Karpas-422 (cell line): ENCODE data around the gene OLFM1. TPM values are rescaled to one million over a fixed set of nuclear protein-coding genes. Genes with fewer than 3 reads are reported as not detected.
"Not testable (repeated sequence)": the region's sequence is repeated elsewhere in the genome, so short reads cannot be mapped to it uniquely, and the experiment has no call there.

Experiments
- DNase-seq: peaks from one replicate; pipeline ENCODE4 v3.0.0-alpha.2; 2015
- H2AFZ ChIP-seq: fragments of 200-600 bp; sonication (generic); 2 replicates; pipeline ENCODE4 v1.6.1; 2014; ENCODE audit warnings: antibody characterized with exemption, low read length, mixed read lengths
- H3K27ac ChIP-seq: fragments of 200-600 bp; sonication (generic); 2 replicates; pipeline ENCODE4 v1.5.1; 2014; ENCODE audit warnings: mild to moderate bottlenecking, low read length, moderate library complexity
- H3K27me3 ChIP-seq: fragments of 200-600 bp; sonication (generic); 2 replicates; pipeline ENCODE4 v1.6.1; 2014; ENCODE audit warnings: low read length, mixed read lengths
- H3K36me3 ChIP-seq: fragments of 200-600 bp; sonication (generic); 2 replicates; pipeline ENCODE4 v1.6.1; 2014; ENCODE audit warnings: low read length, mixed read lengths; ENCODE audit not compliant: insufficient read depth
- H3K4me1 ChIP-seq: fragments of 200-600 bp; sonication (generic); 2 replicates; pipeline ENCODE4 v1.6.1; 2014; ENCODE audit warnings: mild to moderate bottlenecking, low read length, mixed read lengths
- H3K4me2 ChIP-seq: fragments of 200-600 bp; sonication (generic); 2 replicates; pipeline ENCODE4 v1.6.1; 2014; ENCODE audit warnings: low read length, low read depth, mild to moderate bottlenecking; ENCODE audit not compliant: poor library complexity, severe bottlenecking
- H3K4me3 ChIP-seq: fragments of 200-600 bp; sonication (generic); 2 replicates; pipeline ENCODE4 v1.5.1; 2014; ENCODE audit warnings: mild to moderate bottlenecking, antibody characterized with exemption, low read length, mixed read lengths
- H3K79me2 ChIP-seq: fragments of 200-600 bp; sonication (generic); 2 replicates; pipeline ENCODE4 v1.6.1; 2014; ENCODE audit warnings: mild to moderate bottlenecking, low read length, mixed read lengths
- H3K9ac ChIP-seq: fragments of 200-600 bp; sonication (generic); 2 replicates; pipeline ENCODE4 v1.6.0; 2014; ENCODE audit warnings: low read length
- H3K9me2 ChIP-seq: fragments of 200-600 bp; sonication (generic), shearing (Covaris generic); replicated peaks from 2 replicates; pipeline ENCODE4 v1.6.0; 2014; ENCODE audit warnings: mild to moderate bottlenecking, low read length, moderate library complexity; ENCODE audit not compliant: insufficient read depth
- H3K9me3 ChIP-seq: fragments of 300-700, 200-600 bp; sonication (generic); 2 replicates; pipeline ENCODE4 v1.6.1; 2014; ENCODE audit warnings: low read length, mixed read lengths
- H4K20me1 ChIP-seq: fragments of 200-600 bp; sonication (generic); 2 replicates; pipeline ENCODE4 v1.6.1; 2014; ENCODE audit warnings: mild to moderate bottlenecking, antibody characterized with exemption, low read length, low read depth; ENCODE audit not compliant: insufficient read depth
- total RNA-seq: library from RNA; depleted of rRNA; stranded (reverse); fragments of >200 nt; shearing (Covaris generic); gene quantifications from 2 replicates; pipeline ENCODE4 v1.2.3, GENCODE V29; 2014; ENCODE audit warnings: low replicate concordance

The OLFM1 gene
- total RNA-seq, 1 experiment from 2014 or later, result not detected

DNA sequence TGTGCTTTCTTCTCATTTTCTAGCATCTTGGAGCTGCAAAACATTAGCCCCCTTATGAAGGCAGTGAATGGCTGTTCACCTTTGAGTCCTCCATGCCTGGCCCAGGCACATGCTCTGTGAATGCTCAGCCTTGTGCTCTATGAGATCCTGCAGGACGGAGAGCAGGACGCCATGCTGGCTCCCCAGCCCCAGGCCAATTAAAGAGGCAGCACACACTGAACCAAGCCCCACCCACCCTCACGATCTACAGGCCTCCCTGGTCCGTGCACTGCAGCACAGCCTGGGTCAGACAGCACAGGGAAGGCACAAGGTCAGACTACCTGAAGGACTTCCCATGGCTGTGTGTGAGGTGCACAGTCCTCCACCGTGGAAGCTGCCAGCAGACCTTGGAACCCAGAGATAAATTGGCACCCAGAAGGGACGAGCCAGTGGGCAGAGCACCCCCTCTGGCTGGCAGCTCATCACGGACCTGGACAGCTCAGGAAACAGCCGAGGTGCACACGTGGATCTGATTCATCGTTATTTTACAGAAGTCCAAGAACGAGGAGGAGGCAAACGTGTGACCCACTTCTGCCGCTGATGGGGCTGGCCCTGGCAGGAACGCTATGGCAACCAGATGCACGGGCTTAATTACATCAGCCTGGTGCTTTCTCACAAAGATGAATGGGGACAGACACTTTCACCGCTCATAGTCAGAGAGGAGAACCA lies 59.5 kb downstream of the OLFM1 start:
- H3K4me1 ChIP-seq, result no peaks in the 10 kb centered on the region
- H3K36me3 ChIP-seq, result no peaks in the 10 kb centered on the region
- H2AFZ ChIP-seq, result no peak overlapping the region
- no peak for DNase-seq
- no peak overlapping the region for H3K27ac ChIP-seq
- no peaks in the 10 kb centered on the region for H3K27me3 ChIP-seq
- no peaks in the 10 kb centered on the region for H3K9me3 ChIP-seq
- H3K9ac ChIP-seq, result no peak overlapping the region
- no peak overlapping the region for H3K4me3 ChIP-seq
- H3K79me2 ChIP-seq, result no peaks in the 10 kb centered on the region
- H3K9me2 ChIP-seq, result no peaks in the 10 kb centered on the region
- no peaks in the 10 kb centered on the region for H4K20me1 ChIP-seq
- no peak overlapping the region for H3K4me2 ChIP-seq

DNA sequence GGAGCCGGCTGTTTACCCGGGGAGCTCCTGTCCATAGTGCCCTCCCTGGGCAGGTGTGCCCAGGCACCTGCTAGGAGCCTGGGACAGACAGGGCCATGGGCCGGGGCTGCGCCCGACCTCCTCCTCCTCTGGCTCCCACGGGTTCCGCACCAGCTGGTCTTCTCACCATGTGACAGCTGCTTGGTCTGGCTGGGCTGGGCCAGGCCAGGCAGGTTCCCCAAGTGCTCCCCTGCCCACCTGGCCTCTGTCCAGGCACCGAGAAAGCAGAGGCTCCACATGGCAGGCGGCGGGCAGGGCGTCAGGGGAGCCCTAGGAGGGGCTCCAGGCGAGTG lies 60.0 kb downstream of the OLFM1 start:
- H3K27ac ChIP-seq, result no peak overlapping the region
- no peaks in the 10 kb centered on the region for H4K20me1 ChIP-seq
- no peak for DNase-seq
- no peaks in the 10 kb centered on the region for H3K36me3 ChIP-seq
- no peaks in the 10 kb centered on the region for H3K4me1 ChIP-seq
- no peak overlapping the region for H3K4me3 ChIP-seq
- H3K9me3 ChIP-seq, result no peaks in the 10 kb centered on the region
- H3K4me2 ChIP-seq, result no peak overlapping the region
- no peaks in the 10 kb centered on the region for H3K79me2 ChIP-seq
- no peaks in the 10 kb centered on the region for H3K9me2 ChIP-seq
- H2AFZ ChIP-seq, result no peak overlapping the region
- H3K9ac ChIP-seq, result no peak overlapping the region
- H3K27me3 ChIP-seq, result no peaks in the 10 kb centered on the region

DNA sequence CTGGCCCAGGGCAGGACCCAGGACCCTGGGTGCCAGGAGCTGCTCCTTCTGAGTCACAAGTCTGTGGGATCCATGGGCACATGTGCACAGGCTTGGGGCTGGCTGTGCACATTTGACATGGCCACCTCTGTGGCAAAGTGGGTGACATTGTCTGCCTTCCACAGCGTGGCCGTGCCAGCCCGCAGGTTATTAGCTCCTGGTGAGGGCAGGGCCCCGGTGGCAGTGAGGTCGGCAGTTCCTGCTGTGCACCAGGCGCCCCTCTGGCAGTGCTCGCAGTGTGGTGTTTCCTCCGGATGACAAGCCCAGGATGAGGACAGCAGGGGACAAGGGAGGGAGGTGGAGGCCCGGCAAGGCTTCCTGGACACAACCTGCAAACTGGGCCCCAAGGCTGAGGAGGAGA lies 60.5 kb downstream of the OLFM1 start:
- Histone ChIP-seq H3K27me3 (no peaks in the 10 kb centered on the region), H3K9ac (no peak overlapping the region), H3K4me3 (no peak overlapping the region), H2AFZ (no peak overlapping the region), H3K9me2 (no peaks in the 10 kb centered on the region), H3K9me3 (no peaks in the 10 kb centered on the region), H4K20me1 (no peaks in the 10 kb centered on the region), H3K4me1 (no peaks in the 10 kb centered on the region), H3K79me2 (no peaks in the 10 kb centered on the region), H3K36me3 (no peaks in the 10 kb centered on the region), H3K4me2 (no peak overlapping the region), H3K27ac (no peak overlapping the region)
- DNase-seq, result no peak

GRCh38 chr9:135148386-135148785 lies 60.9 kb downstream of the OLFM1 start:
- Histone ChIP-seq H4K20me1 (no peaks in the 10 kb centered on the region), H3K36me3 (no peaks in the 10 kb centered on the region), H2AFZ (no peak overlapping the region), H3K4me2 (no peak overlapping the region), H3K9me3 (no peaks in the 10 kb centered on the region), H3K4me3 (no peak overlapping the region), H3K27me3 (no peaks in the 10 kb centered on the region), H3K9me2 (no peaks in the 10 kb centered on the region), H3K9ac (no peak overlapping the region), H3K27ac (no peak overlapping the region), H3K79me2 (no peaks in the 10 kb centered on the region), H3K4me1 (no peaks in the 10 kb centered on the region)
- no peak for DNase-seq

DNA sequence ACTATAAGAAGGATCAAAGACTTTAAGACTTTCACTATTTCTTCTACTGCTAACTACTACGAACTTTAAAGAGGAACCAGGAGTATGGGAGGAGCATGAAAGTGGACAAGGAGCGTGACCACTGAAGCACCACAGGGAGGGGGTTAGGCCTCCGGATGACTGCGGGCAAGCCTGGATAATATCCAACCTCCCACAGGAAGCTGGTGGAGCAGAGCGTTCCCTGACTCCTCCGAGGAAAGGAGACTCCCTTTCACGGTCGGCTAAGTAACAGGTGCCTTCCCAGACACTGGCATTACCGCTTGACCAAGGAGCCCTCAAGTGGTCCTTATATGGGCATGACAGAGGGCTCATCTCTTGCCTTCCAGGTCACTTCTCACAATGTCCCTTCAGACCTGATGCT lies 62.4 kb downstream of the OLFM1 start:
- not testable (repeated sequence) for H3K9ac ChIP-seq, H3K9me2 ChIP-seq, H3K79me2 ChIP-seq, H3K36me3 ChIP-seq, H3K4me1 ChIP-seq, H4K20me1 ChIP-seq, DNase-seq, H3K4me2 ChIP-seq, H3K27me3 ChIP-seq, H2AFZ ChIP-seq, H3K9me3 ChIP-seq, H3K4me3 ChIP-seq, H3K27ac ChIP-seq

- H2AFZ ChIP-seq, result no peak overlapping the region
- no peak overlapping the region for H3K4me2 ChIP-seq
- no peak overlapping the region for H3K4me3 ChIP-seq
- no peaks in the 10 kb centered on the region for H3K9me2 ChIP-seq
- H3K27me3 ChIP-seq, result no peaks in the 10 kb centered on the region
- DNase-seq, result no peak
- no peaks in the 10 kb centered on the region for H3K9me3 ChIP-seq
- H4K20me1 ChIP-seq, result no peaks in the 10 kb centered on the region; the same call in 1 of the 2 replicates
- no peaks in the 10 kb centered on the region for H3K36me3 ChIP-seq
- no peaks in the 10 kb centered on the region for H3K4me1 ChIP-seq
- no peak overlapping the region for H3K27ac ChIP-seq
- H3K79me2 ChIP-seq, result no peaks in the 10 kb centered on the region
- no peak overlapping the region for H3K9ac ChIP-seq
These were observed 63.5 kb downstream of the OLFM1 start for GRCh38 chr9:135150981-135151380.

GRCh38 chr9:135151757-135152613 lies 64.5 kb downstream of the OLFM1 start:
- Histone ChIP-seq H3K9me3 (no peaks in the 10 kb centered on the region), H3K4me2 (no peak overlapping the region), H3K27me3 (no peaks in the 10 kb centered on the region)

GRCh38 chr9:135152614-135153334 lies 65.3 kb downstream of the OLFM1 start:
- H3K9me2 ChIP-seq, result no peaks in the 10 kb centered on the region
- H3K79me2 ChIP-seq, result no peaks in the 10 kb centered on the region
- no peaks in the 10 kb centered on the region for H3K9me3 ChIP-seq
- H3K9ac ChIP-seq, result no peak overlapping the region
- H3K4me1 ChIP-seq, result no peaks in the 10 kb centered on the region
- H3K36me3 ChIP-seq, result no peaks in the 10 kb centered on the region
- no peaks in the 10 kb centered on the region; the same call in 1 of the 2 replicates for H4K20me1 ChIP-seq
- no peak for DNase-seq
- H3K4me2 ChIP-seq, result no peak overlapping the region
- H3K27ac ChIP-seq, result no peak overlapping the region
- H3K27me3 ChIP-seq, result no peaks in the 10 kb centered on the region
- no peak overlapping the region for H2AFZ ChIP-seq
- H3K4me3 ChIP-seq, result no peak overlapping the region

More at GRCh38 chr9:135151757-135152613, 64.5 kb downstream of the OLFM1 start:
- Histone ChIP-seq H3K36me3 (no peaks in the 10 kb centered on the region), H3K79me2 (no peaks in the 10 kb centered on the region), H2AFZ (no peak overlapping the region), H3K4me1 (no peaks in the 10 kb centered on the region), H3K4me3 (no peak overlapping the region), H3K9ac (no peak overlapping the region), H4K20me1 (no peaks in the 10 kb centered on the region; the same call in 1 of the 2 replicates), H3K9me2 (no peaks in the 10 kb centered on the region), H3K27ac (no peak overlapping the region)
- DNase-seq, result no peak
